Suprapubic skin (tissue), 4 donors: ENCODE results near the gene DTNBP1.

Experiments used
- POLR2A ChIP-seq, 2 donors: fragments of 450-650 bp; IDR thresholded peaks; one replicate each; pipeline ENCODE4 v1.6.1; 2017; ENCODE audit warnings: antibody characterized with exemption in 2 of 2, mild to moderate bottlenecking in 2 of 2, moderate library complexity in 2 of 2
- POLR2AphosphoS5 ChIP-seq, 3 donors: sonication (generic); formaldehyde crosslinking; IDR thresholded peaks; one replicate each; pipeline ENCODE4 v1.6.1; 2017; ENCODE audit warnings: antibody characterized with exemption in 3 of 3
- TF ChIP-seq, protein P1 (sequence below), 2 donors: fragments of 200-600 bp in 1 of 2; fragments of 450-650 bp in 1 of 2; sonication (generic) in 1 of 2; IDR thresholded peaks; one replicate each; pipeline ENCODE4 v1.5.1; 2016 to 2019; ENCODE audit warnings: antibody characterized with exemption in 2 of 2, mild to moderate bottlenecking in 1 of 2, moderate library complexity in 1 of 2

DNA sequence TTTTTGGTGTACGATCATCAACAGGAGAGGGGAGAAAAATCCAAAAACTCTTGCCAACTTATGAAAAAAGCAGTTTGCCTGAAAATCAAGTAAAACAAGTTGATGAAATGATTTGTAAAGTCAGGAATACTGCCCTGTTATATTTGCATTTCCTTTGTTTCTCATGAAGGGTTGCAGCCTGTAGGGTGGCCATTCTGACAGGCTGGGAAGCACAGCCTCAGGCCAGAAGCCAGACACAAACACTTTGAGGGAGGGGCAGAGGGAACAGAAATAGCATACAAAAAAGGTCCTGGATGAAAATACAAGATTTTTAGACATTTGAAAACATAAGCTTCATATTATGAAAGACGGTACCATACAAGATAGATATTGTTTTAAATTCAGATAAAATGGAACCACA, 109.8 kb downstream of the DTNBP1 start:
- TF ChIP-seq, protein P1, sequence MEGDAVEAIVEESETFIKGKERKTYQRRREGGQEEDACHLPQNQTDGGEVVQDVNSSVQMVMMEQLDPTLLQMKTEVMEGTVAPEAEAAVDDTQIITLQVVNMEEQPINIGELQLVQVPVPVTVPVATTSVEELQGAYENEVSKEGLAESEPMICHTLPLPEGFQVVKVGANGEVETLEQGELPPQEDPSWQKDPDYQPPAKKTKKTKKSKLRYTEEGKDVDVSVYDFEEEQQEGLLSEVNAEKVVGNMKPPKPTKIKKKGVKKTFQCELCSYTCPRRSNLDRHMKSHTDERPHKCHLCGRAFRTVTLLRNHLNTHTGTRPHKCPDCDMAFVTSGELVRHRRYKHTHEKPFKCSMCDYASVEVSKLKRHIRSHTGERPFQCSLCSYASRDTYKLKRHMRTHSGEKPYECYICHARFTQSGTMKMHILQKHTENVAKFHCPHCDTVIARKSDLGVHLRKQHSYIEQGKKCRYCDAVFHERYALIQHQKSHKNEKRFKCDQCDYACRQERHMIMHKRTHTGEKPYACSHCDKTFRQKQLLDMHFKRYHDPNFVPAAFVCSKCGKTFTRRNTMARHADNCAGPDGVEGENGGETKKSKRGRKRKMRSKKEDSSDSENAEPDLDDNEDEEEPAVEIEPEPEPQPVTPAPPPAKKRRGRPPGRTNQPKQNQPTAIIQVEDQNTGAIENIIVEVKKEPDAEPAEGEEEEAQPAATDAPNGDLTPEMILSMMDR (IDR thresholded peaks at IDR 0.05) = no peak
- no peak for TF ChIP-seq POLR2A (IDR thresholded peaks at IDR 0.05)
- TF ChIP-seq POLR2AphosphoS5 (IDR thresholded peaks at IDR 0.05) = no peak
